ENCODE measurements around the gene FAM89A.
"Not testable (repeated sequence)": the region's sequence is repeated elsewhere in the genome, so short reads cannot be mapped to it uniquely, and the experiment has no call there.

DNA sequence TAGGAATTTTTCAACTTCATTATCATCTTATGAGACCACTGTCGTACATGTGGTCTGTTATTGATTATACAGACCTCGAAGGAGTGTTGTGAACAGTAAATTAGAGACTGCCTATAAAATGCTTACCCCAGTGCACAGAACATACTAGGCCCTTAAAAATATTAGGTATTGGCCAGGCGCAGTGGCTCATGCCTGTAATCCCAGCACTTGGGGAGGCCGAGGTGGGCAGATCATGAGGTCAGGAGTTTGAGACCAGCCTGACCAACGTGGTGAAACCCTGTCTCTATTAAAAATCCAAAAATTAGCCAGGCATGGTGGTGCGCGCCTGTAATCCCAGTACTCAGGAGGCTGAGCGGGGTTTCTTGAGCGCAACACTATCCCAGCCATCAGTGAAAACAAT lies 10.9 kb upstream of the FAM89A start:
- TF ChIP-seq, protein P1, sequence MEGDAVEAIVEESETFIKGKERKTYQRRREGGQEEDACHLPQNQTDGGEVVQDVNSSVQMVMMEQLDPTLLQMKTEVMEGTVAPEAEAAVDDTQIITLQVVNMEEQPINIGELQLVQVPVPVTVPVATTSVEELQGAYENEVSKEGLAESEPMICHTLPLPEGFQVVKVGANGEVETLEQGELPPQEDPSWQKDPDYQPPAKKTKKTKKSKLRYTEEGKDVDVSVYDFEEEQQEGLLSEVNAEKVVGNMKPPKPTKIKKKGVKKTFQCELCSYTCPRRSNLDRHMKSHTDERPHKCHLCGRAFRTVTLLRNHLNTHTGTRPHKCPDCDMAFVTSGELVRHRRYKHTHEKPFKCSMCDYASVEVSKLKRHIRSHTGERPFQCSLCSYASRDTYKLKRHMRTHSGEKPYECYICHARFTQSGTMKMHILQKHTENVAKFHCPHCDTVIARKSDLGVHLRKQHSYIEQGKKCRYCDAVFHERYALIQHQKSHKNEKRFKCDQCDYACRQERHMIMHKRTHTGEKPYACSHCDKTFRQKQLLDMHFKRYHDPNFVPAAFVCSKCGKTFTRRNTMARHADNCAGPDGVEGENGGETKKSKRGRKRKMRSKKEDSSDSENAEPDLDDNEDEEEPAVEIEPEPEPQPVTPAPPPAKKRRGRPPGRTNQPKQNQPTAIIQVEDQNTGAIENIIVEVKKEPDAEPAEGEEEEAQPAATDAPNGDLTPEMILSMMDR (optimal IDR thresholded peaks at IDR 0.05 in 1 of 3, IDR thresholded peaks at IDR 0.05 in 1 of 3, conservative IDR thresholded peaks at IDR 0.05 in 1 of 3; ENCODE audit: extremely low read depth in 1 of 3, insufficient read depth in 2 of 3, low read length in 3 of 3), result not testable (repeated sequence)
- TF ChIP-seq EZH2 (IDR thresholded peaks at IDR 0.05; ENCODE audit: low read length), result not testable (repeated sequence)

All from keratinocyte (primary cell).